Trophoblast cell (in vitro differentiated cells and primary cell): ENCODE data around the gene COPS8.
A peak's percentile ranks its signal among the peaks of the same experiment; 100 is the strongest.

ENCODE experiments used
- DNase-seq, 2 donors: peaks; one replicate each; pipeline ENCODE4 v3.0.0-alpha.2; 2016
- H2AFZ ChIP-seq: 2 replicates; pipeline ENCODE4 v1.6.1; 2013; ENCODE audit warnings: low read length, moderate library complexity, mild to moderate bottlenecking; ENCODE audit not compliant: insufficient read depth, poor library complexity
- H2AK5ac ChIP-seq: 2 replicates; pipeline ENCODE4 v1.6.1; 2013; ENCODE audit warnings: mild to moderate bottlenecking, low read length
- H2BK120ac ChIP-seq: 2 replicates; pipeline ENCODE4 v1.6.1; 2013; ENCODE audit warnings: low read length, mild to moderate bottlenecking, moderate library complexity; ENCODE audit not compliant: insufficient read depth, poor library complexity
- H2BK12ac ChIP-seq: 2 replicates; pipeline ENCODE4 v1.6.1; 2013; ENCODE audit warnings: mild to moderate bottlenecking, low read length, moderate library complexity
- H2BK5ac ChIP-seq: 2 replicates; pipeline ENCODE4 v1.6.1; 2013; ENCODE audit warnings: low read length, low read depth, moderate library complexity, mild to moderate bottlenecking; ENCODE audit not compliant: poor library complexity
- H3K14ac ChIP-seq: 2 replicates; pipeline ENCODE4 v1.6.1; 2013; ENCODE audit warnings: mild to moderate bottlenecking, low read length
- H3K18ac ChIP-seq: 2 replicates; pipeline ENCODE4 v1.6.1; 2013; ENCODE audit warnings: mild to moderate bottlenecking, low read length
- H3K23ac ChIP-seq: 2 replicates; pipeline ENCODE4 v1.6.1; 2013; ENCODE audit warnings: low read length
- H3K27ac ChIP-seq: 2 replicates; pipeline ENCODE4 v1.5.1; 2013; ENCODE audit warnings: low read depth, mild to moderate bottlenecking, inconsistent platforms, low read length, moderate library complexity
- H3K27me3 ChIP-seq: 2 replicates; pipeline ENCODE4 v1.6.1; 2013; ENCODE audit warnings: inconsistent platforms, mild to moderate bottlenecking, low read length, moderate library complexity; ENCODE audit not compliant: insufficient read depth
- H3K36me3 ChIP-seq, 2 experiments: 1 replicate in 1 of 2; 2 replicates in 1 of 2; pipeline ENCODE4 v1.6.1; 2013; ENCODE audit warnings: low read length in 2 of 2, mild to moderate bottlenecking in 2 of 2, moderate library complexity in 1 of 2; ENCODE audit not compliant: insufficient read depth in 2 of 2, control insufficient read depth in 1 of 2
- H3K4ac ChIP-seq: 2 replicates; pipeline ENCODE4 v1.6.1; 2013; ENCODE audit warnings: low read depth, mild to moderate bottlenecking, low read length, moderate library complexity
- H3K4me1 ChIP-seq, 2 experiments: 1 replicate in 1 of 2; 2 replicates in 1 of 2; pipeline ENCODE4 v1.6.1; 2013; ENCODE audit warnings: low read length in 2 of 2, mild to moderate bottlenecking in 2 of 2, moderate library complexity in 1 of 2; ENCODE audit not compliant: insufficient read depth in 2 of 2, control insufficient read depth in 1 of 2
- H3K4me2 ChIP-seq: 2 replicates; pipeline ENCODE4 v1.6.1; 2013; ENCODE audit warnings: inconsistent platforms, mild to moderate bottlenecking, low read length, moderate library complexity
- H3K4me3 ChIP-seq: 2 replicates; pipeline ENCODE4 v1.5.1; 2013; ENCODE audit warnings: mild to moderate bottlenecking, low read depth, low read length, inconsistent platforms
- H3K79me1 ChIP-seq: one replicate; pipeline ENCODE4 v1.6.1; 2013; ENCODE audit warnings: low read length
- H3K79me2 ChIP-seq: 2 replicates; pipeline ENCODE4 v1.6.1; 2013; ENCODE audit warnings: low read length, mild to moderate bottlenecking; ENCODE audit not compliant: control insufficient read depth, insufficient read depth, poor library complexity
- H3K9ac ChIP-seq: 2 replicates; pipeline ENCODE4 v1.6.1; 2013; ENCODE audit warnings: mild to moderate bottlenecking, low read length
- H3K9me3 ChIP-seq: 2 replicates; pipeline ENCODE4 v1.6.1; 2013; ENCODE audit warnings: low read depth, mild to moderate bottlenecking, control low read depth, inconsistent platforms, low read length; ENCODE audit not compliant: insufficient read depth
- H4K12ac ChIP-seq: 2 replicates; pipeline ENCODE4 v1.6.1; 2013; ENCODE audit warnings: low read depth, mild to moderate bottlenecking, low read length, moderate library complexity
- H4K8ac ChIP-seq: 2 replicates; pipeline ENCODE4 v1.6.1; 2013; ENCODE audit warnings: low read depth, mild to moderate bottlenecking, low read length, moderate library complexity
- H4K91ac ChIP-seq: one replicate; pipeline ENCODE4 v1.6.1; 2013; ENCODE audit warnings: low read depth, mild to moderate bottlenecking, low read length, moderate library complexity
- WGBS: extraction: QIAGEN DNeasy Blood & Tissue Kit; methylation state at CpG from one replicate; pipeline ENCODE4 v1.1.7; 2013; ENCODE audit warnings: missing lambda C conversion rate; ENCODE audit not compliant: insufficient read length, insufficient coverage; ENCODE audit errors: extremely low coverage; 5-methylcytosine and 5-hydroxymethylcytosine counted together

The COPS8 gene

GRCh38 chr2:237073552-237073951 lies 12.1 kb upstream of the COPS8 start:
- Histone ChIP-seq H3K9me3 (no peaks in the 10 kb centered on the region), H4K91ac (no peak overlapping the region), H3K23ac (no peak overlapping the region), H3K14ac (no peak overlapping the region), H3K27ac (no peak overlapping the region), H2BK5ac (no peak overlapping the region), H3K79me1 (no peaks in the 10 kb centered on the region), H2AK5ac (no peak overlapping the region), H3K36me3 (no peaks in the 10 kb centered on the region), H3K4me1 (peaks cover 3% of the 10 kb centered on the region in 2 experiments), H2BK120ac (no peak overlapping the region), H4K8ac (no peak overlapping the region), H3K27me3 (no peaks in the 10 kb centered on the region), H4K12ac (no peak overlapping the region), H3K79me2 (no peaks in the 10 kb centered on the region), H3K4me3 (no peak overlapping the region), H3K4me2 (no peak overlapping the region), H3K9ac (no peak overlapping the region), H3K4ac (no peak overlapping the region), H2AFZ (no peak overlapping the region), H3K18ac (no peak overlapping the region), H2BK12ac (no peak overlapping the region)
- WGBS: no CpG with 5 or more reads among the region's 4 CpGs
- DNase-seq: peak in 1 of 2 donors; percentile 4

GRCh38 chr2:237074211-237074993 lies 11.3 kb upstream of the COPS8 start:
- no peak overlapping the region for H3K4ac ChIP-seq
- no peak overlapping the region for H3K27ac ChIP-seq
- H4K91ac ChIP-seq: no peak overlapping the region
- DNase-seq: peak in 1 of 2 donors; percentile 17
- H3K14ac ChIP-seq: no peak overlapping the region
- no peak overlapping the region for H2AK5ac ChIP-seq
- H3K79me2 ChIP-seq: no peaks in the 10 kb centered on the region
- no peaks in the 10 kb centered on the region for H3K36me3 ChIP-seq
- H4K8ac ChIP-seq: no peak overlapping the region
- no peak overlapping the region for H3K9ac ChIP-seq
- no peaks in the 10 kb centered on the region for H3K27me3 ChIP-seq
- no peaks in the 10 kb centered on the region for H3K79me1 ChIP-seq
- no peak overlapping the region for H4K12ac ChIP-seq
- no peak overlapping the region for H2BK120ac ChIP-seq
- H2AFZ ChIP-seq: no peak overlapping the region
- no peak overlapping the region for H3K4me3 ChIP-seq
- WGBS: no CpG with 5 or more reads among the region's 7 CpGs
- H3K23ac ChIP-seq: no peak overlapping the region
- H2BK12ac ChIP-seq: no peak overlapping the region
- no peak overlapping the region for H2BK5ac ChIP-seq
- no peaks in the 10 kb centered on the region for H3K9me3 ChIP-seq
- H3K4me1 ChIP-seq: peaks cover 3% of the 10 kb centered on the region in 2 experiments
- no peak overlapping the region for H3K18ac ChIP-seq
- H3K4me2 ChIP-seq: no peak overlapping the region

GRCh38 chr2:237075749-237076599 lies 9.7 kb upstream of the COPS8 start:
- Histone ChIP-seq H3K4me3 (no peak overlapping the region), H4K12ac (no peak overlapping the region), H3K9ac (no peak overlapping the region), H3K23ac (no peak overlapping the region), H2AFZ (peak overlapping the region; percentile 9), H3K79me1 (no peaks in the 10 kb centered on the region), H2BK120ac (no peak overlapping the region), H3K36me3 (no peaks in the 10 kb centered on the region), H3K14ac (no peak overlapping the region), H2AK5ac (no peak overlapping the region), H3K4me2 (no peak overlapping the region), H4K91ac (no peak overlapping the region), H4K8ac (no peak overlapping the region), H3K9me3 (no peaks in the 10 kb centered on the region), H3K18ac (no peak overlapping the region), H3K4ac (no peak overlapping the region), H2BK5ac (no peak overlapping the region), H3K4me1 (peaks cover 3% of the 10 kb centered on the region in 2 experiments), H3K27me3 (no peaks in the 10 kb centered on the region), H2BK12ac (no peak overlapping the region), H3K79me2 (no peaks in the 10 kb centered on the region), H3K27ac (no peak overlapping the region)
- no peak for DNase-seq
- no CpG with 5 or more reads among the region's 9 CpGs for WGBS

GRCh38 chr2:237081596-237081995 lies 4.1 kb upstream of the COPS8 start:
- DNase-seq: no peak
- H3K4me3 ChIP-seq: no peak overlapping the region
- no peak overlapping the region for H3K23ac ChIP-seq
- H3K4me2 ChIP-seq: no peak overlapping the region
- H2BK5ac ChIP-seq: no peak overlapping the region
- no peak overlapping the region for H3K4ac ChIP-seq
- H4K8ac ChIP-seq: no peak overlapping the region
- no peaks in the 10 kb centered on the region for H3K9me3 ChIP-seq
- no peak overlapping the region for H3K18ac ChIP-seq
- no peak overlapping the region for H2AK5ac ChIP-seq
- H3K27ac ChIP-seq: no peak overlapping the region
- H3K79me2 ChIP-seq: peaks cover 9% of the 10 kb centered on the region
- H2BK12ac ChIP-seq: no peak overlapping the region
- no peaks in the 10 kb centered on the region for H3K27me3 ChIP-seq
- no peak overlapping the region for H2BK120ac ChIP-seq
- peaks cover 4% of the 10 kb centered on the region for H3K79me1 ChIP-seq
- WGBS: no CpG with 5 or more reads among the region's 8 CpGs
- no peak overlapping the region for H3K9ac ChIP-seq
- no peak overlapping the region for H4K12ac ChIP-seq
- H3K36me3 ChIP-seq: no peaks in the 10 kb centered on the region
- H4K91ac ChIP-seq: no peak overlapping the region
- H2AFZ ChIP-seq: no peak overlapping the region
- H3K4me1 ChIP-seq: no peaks in the 10 kb centered on the region
- H3K14ac ChIP-seq: no peak overlapping the region
